Measurements from ENCODE around the gene CCDC158.
A peak's percentile ranks its signal among the peaks of the same experiment; 100 is the strongest.

The CCDC158 gene

DNA sequence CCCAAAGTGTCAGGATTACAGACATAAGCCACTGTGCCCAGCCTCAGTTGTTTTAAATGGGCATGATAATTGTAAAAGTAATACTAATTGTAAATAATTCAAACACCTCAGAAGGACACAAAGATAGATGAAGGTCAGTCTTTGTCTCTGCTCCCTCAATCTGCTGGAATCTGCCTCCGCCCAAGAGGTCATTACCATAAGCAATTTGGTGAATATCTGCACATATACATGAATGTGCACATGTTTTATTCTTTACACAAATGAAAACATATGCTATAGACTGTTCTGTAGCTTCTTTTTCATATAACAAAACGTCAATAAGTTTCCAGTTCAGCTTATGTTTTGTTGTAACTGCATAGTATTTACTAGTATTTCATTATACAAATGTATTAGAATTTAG, 107.4 kb downstream of the CCDC158 start:
- TF ChIP-seq, protein P1, sequence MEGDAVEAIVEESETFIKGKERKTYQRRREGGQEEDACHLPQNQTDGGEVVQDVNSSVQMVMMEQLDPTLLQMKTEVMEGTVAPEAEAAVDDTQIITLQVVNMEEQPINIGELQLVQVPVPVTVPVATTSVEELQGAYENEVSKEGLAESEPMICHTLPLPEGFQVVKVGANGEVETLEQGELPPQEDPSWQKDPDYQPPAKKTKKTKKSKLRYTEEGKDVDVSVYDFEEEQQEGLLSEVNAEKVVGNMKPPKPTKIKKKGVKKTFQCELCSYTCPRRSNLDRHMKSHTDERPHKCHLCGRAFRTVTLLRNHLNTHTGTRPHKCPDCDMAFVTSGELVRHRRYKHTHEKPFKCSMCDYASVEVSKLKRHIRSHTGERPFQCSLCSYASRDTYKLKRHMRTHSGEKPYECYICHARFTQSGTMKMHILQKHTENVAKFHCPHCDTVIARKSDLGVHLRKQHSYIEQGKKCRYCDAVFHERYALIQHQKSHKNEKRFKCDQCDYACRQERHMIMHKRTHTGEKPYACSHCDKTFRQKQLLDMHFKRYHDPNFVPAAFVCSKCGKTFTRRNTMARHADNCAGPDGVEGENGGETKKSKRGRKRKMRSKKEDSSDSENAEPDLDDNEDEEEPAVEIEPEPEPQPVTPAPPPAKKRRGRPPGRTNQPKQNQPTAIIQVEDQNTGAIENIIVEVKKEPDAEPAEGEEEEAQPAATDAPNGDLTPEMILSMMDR (conservative IDR thresholded peaks at IDR 0.05; ENCODE audit: low read length), result no peak
- DNase-seq (ENCODE audit: low read depth), result no peak
- no peak overlapping the region for H3K4me3 ChIP-seq (ENCODE audit: low read length)

DNA sequence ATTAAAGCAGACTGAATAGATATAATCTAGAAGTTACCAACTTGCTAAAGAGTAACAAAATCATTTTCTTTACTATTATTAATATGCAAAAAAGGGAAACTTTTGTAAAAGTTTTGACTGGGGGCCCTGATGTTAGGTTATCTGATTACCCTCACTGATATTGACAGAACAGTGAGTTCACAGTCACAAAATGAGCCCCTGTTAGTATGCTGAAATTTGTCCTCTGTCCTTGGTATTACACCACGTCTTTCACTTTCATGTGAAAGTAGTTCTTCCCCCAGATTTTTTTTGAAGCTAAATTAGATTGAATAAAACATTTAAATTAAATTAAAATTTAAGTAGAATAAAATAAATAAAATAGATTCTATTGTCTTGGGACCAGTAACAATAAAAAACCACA, 108.5 kb downstream of the CCDC158 start:
- TF ChIP-seq, protein P1 (conservative IDR thresholded peaks at IDR 0.05; ENCODE audit: low read length), result no peak
- no peak for DNase-seq (ENCODE audit: low read depth)
- no peak overlapping the region for H3K4me3 ChIP-seq (ENCODE audit: low read length)

DNA sequence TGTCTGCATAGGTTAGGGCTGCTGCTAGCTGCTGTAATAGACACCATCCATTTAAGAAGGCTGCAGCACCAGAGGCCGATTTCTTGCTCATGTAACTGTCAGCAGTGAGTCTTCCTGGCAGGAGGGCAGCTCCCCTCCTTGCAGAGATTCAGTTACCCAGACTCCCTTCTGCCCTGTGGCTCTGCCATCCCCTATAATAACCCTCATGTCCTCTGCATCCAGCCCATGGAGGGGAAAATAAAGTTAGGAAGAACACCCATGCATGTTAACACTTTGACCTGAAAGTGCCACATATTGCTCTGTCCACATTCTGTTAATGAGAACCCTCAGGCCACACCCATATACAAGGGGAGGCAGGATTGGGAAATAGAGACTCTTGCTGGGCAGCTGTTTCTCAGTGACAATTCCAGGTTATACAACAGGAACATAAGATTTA, 109.0 kb downstream of the CCDC158 start:
- DNase-seq (ENCODE audit: low read depth), result no peak
- TF ChIP-seq, protein P1 (conservative IDR thresholded peaks at IDR 0.05; ENCODE audit: low read length), result no peak
- no peak overlapping the region for H3K4me3 ChIP-seq (ENCODE audit: low read length)

DNA sequence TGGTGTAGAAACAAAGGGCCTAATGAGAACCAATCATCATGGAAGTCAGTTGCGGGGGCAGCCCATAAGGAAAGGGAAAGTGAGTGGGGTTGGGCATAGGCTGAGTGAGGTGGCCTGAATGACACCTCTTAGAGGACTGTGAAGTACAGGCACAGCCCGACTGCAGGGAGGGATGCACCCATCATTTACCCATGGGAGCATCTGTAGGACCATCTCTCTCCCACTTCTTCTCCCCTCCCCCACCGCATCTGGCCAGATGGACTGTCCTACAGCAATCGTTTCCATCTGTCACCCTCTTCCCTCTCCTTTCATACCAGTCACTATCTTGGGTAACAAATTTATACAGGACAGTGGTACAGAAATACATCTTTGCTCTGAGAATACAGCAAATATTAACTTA, 110.3 kb downstream of the CCDC158 start:
- DNase-seq (ENCODE audit: low read depth), result no peak
- TF ChIP-seq, protein P1 (conservative IDR thresholded peaks at IDR 0.05; ENCODE audit: low read length), result no peak
- H3K4me3 ChIP-seq (ENCODE audit: low read length), result no peak overlapping the region

DNA sequence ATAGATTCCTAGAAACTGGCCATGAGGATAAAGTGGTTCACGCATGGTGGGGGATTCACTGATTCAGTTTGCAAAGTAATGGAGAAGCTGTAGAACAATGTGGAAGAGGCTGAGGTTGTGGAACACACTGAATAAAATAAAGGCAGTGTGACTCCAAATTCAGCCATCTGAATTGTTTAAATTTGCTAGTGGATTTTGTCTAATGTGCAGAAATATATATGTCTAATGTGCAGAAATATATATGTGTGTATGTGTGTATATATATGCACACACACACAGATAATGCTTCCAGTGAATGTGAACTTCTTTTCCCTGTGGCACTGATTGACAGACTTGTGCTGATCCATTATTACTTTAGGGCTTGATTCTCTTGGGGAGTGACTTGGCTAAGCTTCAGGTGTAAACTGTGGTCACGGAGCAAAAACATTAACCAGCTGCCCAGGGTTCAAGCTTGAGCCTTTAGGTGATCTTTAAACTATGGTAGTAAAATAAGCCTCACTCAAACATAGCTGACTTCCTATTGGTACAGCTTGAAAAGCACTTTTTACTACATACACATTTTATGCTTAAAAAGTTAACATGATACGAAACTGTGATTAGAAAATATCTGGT, 110.9 kb downstream of the CCDC158 start:
- no peak for DNase-seq (ENCODE audit: low read depth)
- H3K4me3 ChIP-seq (ENCODE audit: low read length), result no peak overlapping the region
- TF ChIP-seq, protein P1 (conservative IDR thresholded peaks at IDR 0.05; ENCODE audit: low read length), result no peak

DNA sequence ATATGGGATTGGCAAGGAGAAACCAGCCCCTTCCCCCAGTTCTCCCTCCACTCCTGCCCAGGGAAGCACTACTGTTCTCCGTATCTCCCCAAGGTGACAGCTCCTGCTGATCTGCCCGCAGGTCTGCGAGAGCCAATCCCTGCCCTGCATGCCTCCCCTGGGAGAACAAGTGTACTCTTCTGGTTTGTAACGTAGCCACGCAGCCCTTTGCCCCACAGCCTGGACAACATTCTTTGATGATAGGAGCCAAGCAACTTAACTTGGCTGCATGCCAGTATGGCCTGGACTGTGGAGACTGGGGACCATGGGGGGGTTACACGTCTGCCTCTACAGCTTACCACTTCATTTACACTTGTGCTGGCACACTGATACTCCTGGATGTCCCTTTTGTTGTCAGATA, 112.4 kb downstream of the CCDC158 start:
- TF ChIP-seq, protein P1 (conservative IDR thresholded peaks at IDR 0.05; ENCODE audit: low read length), result no peak
- no peak for DNase-seq (ENCODE audit: low read depth)
- H3K4me3 ChIP-seq (ENCODE audit: low read length), result no peak overlapping the region

DNA sequence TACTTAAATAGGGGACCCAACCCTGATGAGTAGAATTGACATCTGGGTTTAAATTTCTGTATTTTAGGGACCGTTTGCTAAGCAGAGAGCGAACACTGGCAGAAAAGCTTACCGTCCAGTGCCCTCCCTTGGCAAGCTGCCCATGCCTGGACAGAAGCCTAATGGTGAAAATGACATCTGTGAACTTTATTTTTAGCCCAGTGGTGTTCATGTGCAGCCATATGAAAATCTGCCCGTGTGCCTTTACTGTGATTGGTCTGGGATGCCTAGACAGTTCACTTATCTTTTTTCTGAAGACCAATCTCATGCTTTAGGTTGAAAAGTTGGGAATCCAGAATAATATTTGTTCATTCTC, 113.3 kb downstream of the CCDC158 start:
- TF ChIP-seq, protein P1 (conservative IDR thresholded peaks at IDR 0.05; ENCODE audit: low read length), result no peak
- DNase-seq (ENCODE audit: low read depth), result no peak
- H3K4me3 ChIP-seq (ENCODE audit: low read length), result peak overlapping the region; percentile 88

Measured in AG10803 (cell line).